Kidney (tissue), 14 donors: ENCODE results near the gene TANGO2. TPM values are rescaled to one million over a fixed set of nuclear protein-coding genes. Genes with fewer than 3 reads are reported as not detected.
A peak's percentile ranks its signal among the peaks of the same experiment; 100 is the strongest.

Source experiments
- DNase-seq, 5 donors: peaks; one replicate each; pipeline ENCODE4 v3.0.0-alpha.2; 2013 to 2020
- FAIRE-seq: peaks from 2 replicates; lab custom pipeline; 2012; peaks lifted over from hg19 to GRCh38; lab: Jason Lieb, UNC
- H3K27ac ChIP-seq, 2 donors: one replicate each; pipeline ENCODE4 v1.7.0; 2013; ENCODE audit warnings: low read depth in 2 of 2, low read length in 2 of 2, inconsistent platforms in 1 of 2
- H3K27me3 ChIP-seq: one replicate; pipeline ENCODE4 v1.7.1; 2013; ENCODE audit warnings: low read length, inconsistent platforms; ENCODE audit not compliant: control insufficient read depth, insufficient read depth
- H3K36me3 ChIP-seq, 3 donors: one replicate each; pipeline versions ENCODE4 v1.7.0 to v1.7.1; 2013; ENCODE audit warnings: low read length in 3 of 3, control low read depth in 1 of 3, inconsistent platforms in 1 of 3; ENCODE audit not compliant: insufficient read depth in 3 of 3, control insufficient read depth in 2 of 3
- H3K4me1 ChIP-seq, 3 donors: one replicate each; pipeline versions ENCODE4 v1.7.0 to v1.7.1; 2013; ENCODE audit warnings: low read length in 3 of 3, inconsistent platforms in 1 of 3, low read depth in 1 of 3; ENCODE audit not compliant: control insufficient read depth in 2 of 3, insufficient read depth in 2 of 3
- H3K4me3 ChIP-seq, 3 donors: one replicate each; pipeline versions ENCODE4 v1.7.0 to v1.8.1; 2013; ENCODE audit warnings: low read length in 3 of 3, control low read depth in 1 of 3, inconsistent platforms in 1 of 3
- H3K9ac ChIP-seq, 3 donors: one replicate each; pipeline versions ENCODE4 v1.7.0 to v1.7.1; 2013; ENCODE audit warnings: low read length in 3 of 3, control low read depth in 1 of 3, inconsistent platforms in 1 of 3
- H3K9me3 ChIP-seq, 3 donors: one replicate each; pipeline versions ENCODE4 v1.7.0 to v1.7.1; 2013; ENCODE audit warnings: low read length in 3 of 3, control low read depth in 1 of 3, inconsistent platforms in 1 of 3; ENCODE audit not compliant: control insufficient read depth in 2 of 3, insufficient read depth in 1 of 3
- intact Hi-C: fragments of 100-400 bp; cut with DNase I; formaldehyde crosslinking; loops from one replicate; pipeline ENCODE4 v1.11.1; 2022
- polyA plus RNA-seq: library from polyadenylated mRNA; stranded (reverse); fragments of 350-450 nt; fragmentation: Illumina TruSeq; extraction: RNeasy Lipid Tissue Mini Kit (QIAGEN cat#74804); gene quantifications from one replicate; pipeline ENCODE4 v1.2.3, GENCODE V29; 2014; ENCODE audit warnings: low read depth, low replicate concordance; ENCODE audit not compliant: insufficient read depth
- total RNA-seq: library from RNA; stranded (reverse); fragmentation: NEBNext Ultra II Directional; extraction: Animal tissue kit (Norgen Biotek cat#: 25700); gene quantifications from one replicate; pipeline ENCODE4 v1.2.1, GENCODE V29; 2021
- TF ChIP-seq, protein P1 (sequence below): IDR thresholded peaks from 3 replicates; pipeline ENCODE4 v1.5.1; 2012; ENCODE audit warnings: mild to moderate bottlenecking, moderate library complexity, borderline replicate concordance; ENCODE audit not compliant: insufficient read depth; ENCODE audit errors: extremely low read depth
- donor health status: control.
- donor health status: control.
- donor health status: control.
- donor health status: control.
- donor health status: control.
- donor health status: DM: yes; HTN: yes; CAD: no.
- donor health status: Normal renal cell carcinoma (clear cell type).

TANGO2 gene
- total and polyA plus RNA-seq, 2 donors from 2014 or later: 27.7 to 37.3 TPM

DNA sequence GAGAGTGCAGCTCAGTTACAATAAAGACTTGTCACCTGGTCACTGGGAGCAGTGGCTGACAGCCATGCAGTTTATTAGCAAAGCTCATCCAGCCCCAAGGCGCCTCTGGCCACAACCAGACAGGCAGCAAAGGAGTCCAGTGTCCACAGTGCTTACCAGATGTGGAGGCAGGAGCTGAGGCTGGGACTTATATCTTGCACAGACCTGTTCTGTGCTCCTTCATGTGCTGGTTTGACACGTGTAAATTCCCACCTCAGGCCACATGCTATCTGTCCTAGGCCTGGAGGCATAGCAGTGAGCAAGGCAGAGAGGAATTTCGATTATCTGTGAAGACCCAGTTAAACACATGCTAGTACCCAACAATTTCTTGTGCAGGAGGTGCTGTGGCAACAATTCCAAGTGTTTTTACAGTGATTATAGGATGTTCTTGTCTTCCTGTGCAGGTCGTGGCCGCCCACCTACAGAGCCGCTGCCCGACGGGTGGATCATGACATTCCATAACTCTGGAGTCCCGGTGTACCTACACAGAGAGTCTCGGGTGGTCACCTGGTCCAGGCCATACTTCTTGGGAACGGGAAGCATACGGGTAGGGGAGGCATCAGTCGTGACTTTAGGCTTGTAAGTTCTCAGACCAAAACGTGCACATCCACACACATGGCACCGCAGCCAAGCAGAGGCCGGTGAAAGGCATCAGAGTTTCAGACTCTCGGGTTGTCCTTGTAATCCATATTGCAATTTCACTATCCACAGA, 68.5 kb downstream of the TANGO2 start:
- intact Hi-C loops: no loop called here
- Histone ChIP-seq H3K27me3 (no peaks in the 10 kb centered on the region), H3K36me3 (peaks cover 26 to 66% (median 64%) of the 10 kb centered on the region in 3 donors), H3K27ac (no peak overlapping the region), H3K4me1 (peaks cover 0 to 8% (median 6%) of the 10 kb centered on the region in 3 donors), H3K4me3 (no peak overlapping the region), H3K9ac (no peak overlapping the region), H3K9me3 (no peaks in the 10 kb centered on the region)
- DNase-seq: peak in 1 of 5 donors; percentile 43
- FAIRE-seq: no peak
- TF ChIP-seq, protein P1, sequence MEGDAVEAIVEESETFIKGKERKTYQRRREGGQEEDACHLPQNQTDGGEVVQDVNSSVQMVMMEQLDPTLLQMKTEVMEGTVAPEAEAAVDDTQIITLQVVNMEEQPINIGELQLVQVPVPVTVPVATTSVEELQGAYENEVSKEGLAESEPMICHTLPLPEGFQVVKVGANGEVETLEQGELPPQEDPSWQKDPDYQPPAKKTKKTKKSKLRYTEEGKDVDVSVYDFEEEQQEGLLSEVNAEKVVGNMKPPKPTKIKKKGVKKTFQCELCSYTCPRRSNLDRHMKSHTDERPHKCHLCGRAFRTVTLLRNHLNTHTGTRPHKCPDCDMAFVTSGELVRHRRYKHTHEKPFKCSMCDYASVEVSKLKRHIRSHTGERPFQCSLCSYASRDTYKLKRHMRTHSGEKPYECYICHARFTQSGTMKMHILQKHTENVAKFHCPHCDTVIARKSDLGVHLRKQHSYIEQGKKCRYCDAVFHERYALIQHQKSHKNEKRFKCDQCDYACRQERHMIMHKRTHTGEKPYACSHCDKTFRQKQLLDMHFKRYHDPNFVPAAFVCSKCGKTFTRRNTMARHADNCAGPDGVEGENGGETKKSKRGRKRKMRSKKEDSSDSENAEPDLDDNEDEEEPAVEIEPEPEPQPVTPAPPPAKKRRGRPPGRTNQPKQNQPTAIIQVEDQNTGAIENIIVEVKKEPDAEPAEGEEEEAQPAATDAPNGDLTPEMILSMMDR: no peak

DNA sequence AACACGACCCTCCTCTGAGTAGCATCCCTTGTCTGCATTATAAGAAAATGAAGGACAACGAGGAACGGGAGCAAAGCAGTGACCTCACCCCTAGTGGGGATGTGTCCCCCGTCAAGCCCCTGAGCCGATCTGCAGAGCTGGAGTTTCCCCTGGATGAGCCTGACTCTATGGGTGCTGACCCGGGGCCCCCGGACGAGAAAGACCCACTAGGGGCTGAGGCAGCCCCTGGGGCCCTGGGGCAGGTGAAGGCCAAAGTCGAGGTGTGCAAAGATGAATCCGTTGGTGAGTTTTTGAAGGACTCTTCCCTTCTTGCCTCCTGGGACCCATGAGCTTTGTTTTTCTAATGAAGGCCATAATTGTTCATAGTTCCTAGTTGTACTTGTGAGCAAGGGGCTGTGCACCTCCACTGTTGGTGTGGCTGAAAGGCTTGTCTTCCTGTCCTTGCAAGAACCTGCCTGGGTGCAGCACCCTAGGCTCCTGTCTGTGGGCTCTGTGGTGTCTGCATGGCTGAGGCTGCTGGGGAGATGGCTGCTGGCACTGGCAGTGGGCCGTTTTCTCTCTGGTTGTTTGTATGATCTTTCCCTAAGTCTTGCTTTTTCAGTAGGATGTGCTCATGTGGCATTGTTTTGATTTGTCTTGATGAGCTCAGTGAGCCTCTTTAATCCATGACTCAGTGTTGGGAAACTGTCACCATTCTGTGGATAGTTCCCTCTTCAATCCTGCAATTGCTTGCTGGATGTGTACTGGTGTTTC, 69.2 kb downstream of the TANGO2 start:
- DNase-seq: peak in 1 of 5 donors; percentile 39
- Histone ChIP-seq H3K36me3 (peaks cover 26 to 71% (median 69%) of the 10 kb centered on the region in 3 donors), H3K27ac (no peak overlapping the region), H3K9me3 (no peaks in the 10 kb centered on the region), H3K4me3 (no peak overlapping the region), H3K9ac (no peak overlapping the region), H3K4me1 (peaks cover 0 to 5% (median 0%) of the 10 kb centered on the region in 3 donors), H3K27me3 (no peaks in the 10 kb centered on the region)
- intact Hi-C loops: no loop called here
- FAIRE-seq: no peak
- TF ChIP-seq, protein P1: no peak

DNA sequence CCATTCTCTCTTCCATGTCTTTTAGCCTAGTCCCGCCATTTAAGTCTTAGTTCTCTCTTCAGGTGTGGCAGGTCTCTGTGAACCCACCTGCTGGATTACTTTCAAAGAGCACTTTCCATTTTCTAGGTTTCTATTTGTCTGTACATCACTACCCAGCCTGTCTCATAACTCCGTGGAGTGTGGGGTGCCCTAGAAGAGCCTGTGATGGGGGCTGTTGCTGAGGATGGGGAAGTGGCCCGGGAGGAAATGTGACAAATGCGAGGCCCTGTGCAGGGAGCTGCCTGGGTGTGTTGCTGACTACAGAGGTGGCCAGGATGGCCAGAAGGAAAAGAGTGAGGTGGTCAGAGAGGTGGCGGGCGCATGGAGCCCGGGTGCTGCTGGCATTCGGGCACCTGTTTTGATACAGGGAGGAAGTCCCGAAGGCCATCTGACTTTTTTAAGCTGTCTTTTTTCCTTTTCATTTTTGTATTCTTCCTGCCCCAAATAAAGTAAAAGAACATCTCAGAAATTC, 69.9 kb downstream of the TANGO2 start:
- peaks cover 0 to 5% (median 0%) of the 10 kb centered on the region in 3 donors for H3K4me1 ChIP-seq
- H3K9me3 ChIP-seq: no peaks in the 10 kb centered on the region
- peaks cover 27 to 73% (median 71%) of the 10 kb centered on the region in 3 donors for H3K36me3 ChIP-seq
- H3K4me3 ChIP-seq: no peak overlapping the region
- no peak overlapping the region for H3K9ac ChIP-seq
- TF ChIP-seq, protein P1: no peak
- FAIRE-seq: no peak
- DNase-seq: peak in 1 of 5 donors; percentile 25
- H3K27ac ChIP-seq: no peak overlapping the region
- intact Hi-C loops: no loop called here
- H3K27me3 ChIP-seq: no peaks in the 10 kb centered on the region
